ENCODE measurements around the gene CCDC126. TPM values are rescaled to one million over a fixed set of nuclear protein-coding genes. Genes with fewer than 3 reads are reported as not detected.

The CCDC126 gene
- total RNA-seq, 1 experiment from 2014 or later = 10.3 TPM

DNA sequence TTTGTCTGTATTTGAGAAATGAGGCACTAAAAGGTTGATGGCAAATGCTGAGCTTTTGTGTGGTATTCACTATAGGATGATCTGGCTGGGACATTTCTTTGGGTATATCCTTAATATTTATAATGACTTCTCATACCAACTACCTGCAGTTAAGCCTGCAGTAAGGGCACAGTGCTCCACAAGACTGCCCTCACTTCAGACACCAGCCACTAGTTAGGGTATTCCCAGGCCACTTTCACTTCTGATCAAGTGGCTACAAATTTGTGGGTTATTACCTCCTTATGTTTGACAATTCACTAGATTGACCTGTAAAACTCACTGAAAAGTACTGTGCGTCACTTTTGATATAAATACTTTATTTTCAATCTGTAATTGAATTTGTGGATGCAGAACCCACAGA, 20.3 kb downstream of the CCDC126 start:
- in situ Hi-C loops (cut with HindIII; ENCODE audit: low pct_unique_long_range_greater_than_20kb, low sequenced_read_pairs) = no loop called here

GRCh38 chr7:23618241-23618640, 21.1 kb downstream of the CCDC126 start:
- Histone ChIP-seq H3K4me3 (ENCODE audit: low read depth in 2 of 2, low read length in 2 of 2) (no peak overlapping the region), H3K27ac (ENCODE audit: low read length) (no peak overlapping the region), H3K27me3 (ENCODE audit: control insufficient read depth, insufficient read depth, low read length) (no peaks in the 10 kb centered on the region), H3K36me3 (ENCODE audit: control insufficient read depth, insufficient read depth, low read length) (no peaks in the 10 kb centered on the region), H3K9me3 (ENCODE audit: control insufficient read depth, insufficient read depth, low read depth, low read length) (no peaks in the 10 kb centered on the region), H3K4me1 (ENCODE audit: control insufficient read depth, insufficient read depth, low read length) (no peaks in the 10 kb centered on the region)
- ATAC-seq (no peak), DNase-seq (ENCODE audit: low read depth, low spot score) (no peak)
- BruUV-seq (replicated peaks) = no TSS peak
- CTCF ChIA-PET = no interaction called here
- intact Hi-C loops (cut with micrococcal nuclease; ENCODE audit: unreplicated experiment) = no loop called here
- POLR2A ChIA-PET = no interaction called here
- TF ChIP-seq CTCF (IDR thresholded peaks at IDR 0.05) (no peak), SIN3A (IDR thresholded peaks at IDR 0.05; ENCODE audit: borderline replicate concordance, insufficient read depth, low read depth, low read length) (no peak), TCF7L2 (IDR thresholded peaks at IDR 0.05; ENCODE audit: low read depth, low read length) (no peak), POLR2AphosphoS5 (IDR thresholded peaks at IDR 0.05; ENCODE audit: low read depth, low read length) (no peak), REST (IDR thresholded peaks at IDR 0.05; ENCODE audit: insufficient read depth in 1 of 2, low read depth in 2 of 2, low read length in 1 of 2) (no peak)
- in situ Hi-C loops (cut with HindIII; ENCODE audit: low pct_unique_long_range_greater_than_20kb, low sequenced_read_pairs) = no loop called here

More for the DNA sequence above, 20.3 kb downstream of the CCDC126 start:
- Histone ChIP-seq H3K9me3 (ENCODE audit: control insufficient read depth, insufficient read depth, low read depth, low read length) (no peaks in the 10 kb centered on the region), H3K4me3 (ENCODE audit: low read depth in 2 of 2, low read length in 2 of 2) (no peak overlapping the region), H3K36me3 (ENCODE audit: control insufficient read depth, insufficient read depth, low read length) (no peaks in the 10 kb centered on the region), H3K27me3 (ENCODE audit: control insufficient read depth, insufficient read depth, low read length) (no peaks in the 10 kb centered on the region), H3K27ac (ENCODE audit: low read length) (no peak overlapping the region), H3K4me1 (ENCODE audit: control insufficient read depth, insufficient read depth, low read length) (no peaks in the 10 kb centered on the region)
- TF ChIP-seq TCF7L2 (IDR thresholded peaks at IDR 0.05; ENCODE audit: low read depth, low read length) (no peak), SIN3A (IDR thresholded peaks at IDR 0.05; ENCODE audit: borderline replicate concordance, insufficient read depth, low read depth, low read length) (no peak), CTCF (IDR thresholded peaks at IDR 0.05) (no peak), REST (IDR thresholded peaks at IDR 0.05; ENCODE audit: insufficient read depth in 1 of 2, low read depth in 2 of 2, low read length in 1 of 2) (no peak), POLR2AphosphoS5 (IDR thresholded peaks at IDR 0.05; ENCODE audit: low read depth, low read length) (no peak)
- CTCF ChIA-PET = no interaction called here
- intact Hi-C loops (cut with micrococcal nuclease; ENCODE audit: unreplicated experiment) = no loop called here
- POLR2A ChIA-PET = interaction anchor here (0.6 kb wide), 1 partner anchor 1508 kb away, joined by 5 read pairs; the partner anchor contains the start of gene CYCS
- BruUV-seq (replicated peaks) = no TSS peak
- DNase-seq (ENCODE audit: low read depth, low spot score) (no peak), ATAC-seq (no peak)
